Measurements from ENCODE around the gene AP4M1.
"Not testable (repeated sequence)": the region's sequence is repeated elsewhere in the genome, so short reads cannot be mapped to it uniquely, and the experiment has no call there.

The AP4M1 gene

GRCh38 chr7:100111156-100111555 lies 9.7 kb downstream of the AP4M1 start:
- FAIRE-seq: no peak

- FAIRE-seq: no peak
Measured at GRCh38 chr7:100111914-100112313, 10.5 kb downstream of the AP4M1 start.

DNA sequence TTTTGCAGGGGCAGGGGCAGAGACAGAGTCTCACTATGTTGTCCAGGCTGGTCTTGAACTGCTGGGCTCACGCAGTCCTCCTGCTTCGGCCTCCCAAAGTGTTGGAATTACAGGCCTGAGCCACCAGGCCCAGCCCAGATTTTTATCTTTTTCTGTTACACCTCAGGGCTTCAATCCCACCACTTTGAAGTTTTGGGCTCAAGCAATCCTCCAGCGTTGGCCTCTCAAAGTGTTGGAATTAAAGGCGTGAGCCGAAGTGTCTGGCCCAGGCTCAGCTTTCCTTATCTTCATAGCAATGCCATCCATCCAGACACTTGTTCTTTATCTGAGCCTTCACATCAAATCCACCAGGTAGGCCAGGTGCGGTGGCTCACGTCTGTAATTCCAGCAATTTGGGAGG lies 13.6 kb downstream of the AP4M1 start:
- no peak for FAIRE-seq

- FAIRE-seq: no peak
Measured at GRCh38 chr7:100118388-100119071, 17.1 kb downstream of the AP4M1 start.

- FAIRE-seq: no peak
Measured at GRCh38 chr7:100119072-100119969, 17.9 kb downstream of the AP4M1 start, which contains the start of the genes CNPY4 and TAF6. CNPY4 (plus strand) TSS chr7:100119634; CDS start chr7:100119745, 111 bp downstream. TAF6 (minus strand) TSS chr7:100119358; CDS start chr7:100114209, 5,149 bp downstream.

DNA sequence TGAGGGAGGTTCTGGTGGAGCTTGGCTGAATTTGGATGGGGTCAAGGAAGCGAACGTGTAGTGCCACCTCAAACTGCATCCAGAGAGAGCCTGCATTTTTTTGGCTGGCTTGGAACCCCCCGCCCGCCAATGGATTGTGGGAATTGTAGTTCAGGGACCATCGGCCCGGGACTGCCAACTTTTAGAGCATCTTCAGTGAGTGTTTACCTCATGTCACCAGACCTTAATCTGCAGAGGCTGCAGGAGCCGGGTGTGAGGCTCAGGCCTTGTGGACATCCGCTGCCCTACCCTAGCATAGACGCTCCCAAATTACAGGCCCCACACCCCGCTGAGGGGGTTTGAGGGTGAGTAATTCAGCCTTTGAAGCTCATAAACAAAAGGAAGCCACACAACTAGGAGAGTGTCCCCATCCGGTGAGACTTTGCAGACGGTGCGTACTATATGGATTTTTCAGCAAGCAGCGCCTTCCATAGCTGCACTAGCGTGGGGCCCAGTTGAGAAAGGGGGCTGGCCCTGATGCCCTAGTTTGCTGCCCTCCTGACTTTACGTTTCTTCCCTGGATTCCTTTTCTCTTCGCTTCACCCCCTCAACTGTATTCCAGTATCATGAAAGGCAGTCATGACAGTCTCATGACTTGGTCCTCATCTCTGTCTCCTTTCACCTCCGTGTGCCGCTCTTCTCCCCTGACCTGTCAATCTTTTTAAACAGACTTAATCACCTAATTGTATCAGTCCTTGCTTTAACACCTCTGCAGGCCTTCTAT lies 18.7 kb downstream of the AP4M1 start:
- FAIRE-seq: no peak

GRCh38 chr7:100120733-100121036 lies 19.2 kb downstream of the AP4M1 start:
- no peak for FAIRE-seq

- no peak for FAIRE-seq
Measured at GRCh38 chr7:100122067-100122466, 20.6 kb downstream of the AP4M1 start.

GRCh38 chr7:100122568-100122967 lies 21.1 kb downstream of the AP4M1 start:
- no peak for FAIRE-seq

- no peak for FAIRE-seq
Measured at GRCh38 chr7:100124301-100125230, 23.1 kb downstream of the AP4M1 start.

DNA sequence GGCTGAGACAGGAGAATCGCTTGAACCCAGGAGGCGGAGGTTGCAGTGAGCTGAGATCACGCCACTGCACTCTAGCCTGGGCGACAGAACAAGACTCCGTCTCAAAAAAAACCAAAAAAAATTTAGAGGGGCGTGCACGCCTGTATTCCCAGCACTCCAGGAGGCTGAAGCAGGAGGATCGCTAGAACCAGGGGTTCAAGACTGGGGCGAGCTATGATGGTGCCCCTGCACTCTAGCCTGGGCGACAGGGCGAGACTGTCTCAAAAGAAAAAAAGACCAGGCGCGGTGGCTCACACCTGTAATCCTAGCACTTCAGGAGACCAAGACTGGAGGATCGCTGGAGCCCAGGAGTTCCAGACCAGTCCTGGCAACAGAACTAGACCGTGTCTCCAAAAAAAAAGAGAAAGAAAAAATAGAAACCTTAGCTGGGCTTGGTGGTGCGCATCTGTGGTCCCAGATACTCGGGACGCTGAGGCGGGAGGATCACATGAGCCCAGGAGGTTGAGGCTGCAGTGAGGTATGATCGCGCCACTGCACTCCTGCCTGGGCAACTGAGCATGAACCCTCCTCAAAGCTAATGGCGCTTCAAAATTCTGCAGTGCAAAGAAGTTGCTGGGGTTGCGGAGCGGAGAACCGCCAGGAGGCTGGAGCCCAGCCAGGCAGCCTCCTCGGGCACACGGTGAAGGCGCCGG lies 24.9 kb downstream of the AP4M1 start:
- FAIRE-seq: no peak

DNA sequence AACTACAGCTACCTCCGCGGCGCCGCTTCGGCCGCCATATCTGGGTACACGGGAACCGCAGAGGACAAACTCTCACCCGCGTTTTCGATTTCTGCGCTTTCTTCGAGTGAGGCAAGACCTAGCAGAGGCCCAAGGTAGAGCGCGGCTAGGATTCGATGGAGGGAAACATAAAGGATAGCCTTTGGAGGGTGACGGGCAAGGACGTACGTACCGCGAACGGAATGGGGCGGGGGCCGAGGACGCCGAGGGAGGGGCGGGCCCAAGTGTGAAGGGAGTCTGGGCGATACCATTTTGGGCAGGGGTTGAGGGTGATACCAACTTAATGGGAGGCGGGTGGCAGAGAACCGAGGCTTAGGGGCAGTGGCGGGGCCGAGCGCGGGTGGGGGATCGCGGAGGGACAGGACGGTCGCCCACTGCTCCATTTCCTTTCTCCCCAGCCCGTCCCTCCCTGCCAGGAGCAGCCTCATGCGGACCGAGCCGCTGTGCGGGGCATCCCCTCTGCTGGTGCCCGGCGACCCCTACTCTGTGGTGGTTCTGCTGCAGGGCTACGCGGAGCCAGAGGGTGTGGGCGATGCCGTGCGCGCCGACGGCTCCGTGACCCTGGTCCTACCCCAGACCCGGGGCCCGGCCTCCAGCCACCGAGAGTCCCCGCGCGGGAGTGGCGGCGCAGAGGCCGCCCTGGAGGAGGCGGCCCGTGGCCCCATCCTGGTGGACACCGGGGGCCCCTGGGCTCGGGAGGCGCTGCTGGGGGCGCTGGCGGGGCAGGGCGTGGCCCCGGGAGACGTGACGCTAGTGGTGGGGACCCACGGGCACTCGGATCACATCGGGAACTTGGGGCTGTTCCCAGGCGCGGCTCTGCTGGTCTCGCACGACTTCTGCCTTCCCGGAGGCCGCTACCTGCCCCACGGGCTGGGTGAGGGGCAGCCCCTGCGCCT lies 25.8 kb downstream of the AP4M1 start, which contains the start of gene MBLAC1:
Gene MBLAC1 (plus strand): TSS at position 37 of the 935 bp plus-strand sequence. CDS start 429 bp downstream, at position 466.
- FAIRE-seq: no peak

GRCh38 chr7:100127866-100128636 lies 26.6 kb downstream of the AP4M1 start:
- FAIRE-seq: no peak

GRCh38 chr7:100128637-100128963 lies 27.2 kb downstream of the AP4M1 start:
- no peak for FAIRE-seq

DNA sequence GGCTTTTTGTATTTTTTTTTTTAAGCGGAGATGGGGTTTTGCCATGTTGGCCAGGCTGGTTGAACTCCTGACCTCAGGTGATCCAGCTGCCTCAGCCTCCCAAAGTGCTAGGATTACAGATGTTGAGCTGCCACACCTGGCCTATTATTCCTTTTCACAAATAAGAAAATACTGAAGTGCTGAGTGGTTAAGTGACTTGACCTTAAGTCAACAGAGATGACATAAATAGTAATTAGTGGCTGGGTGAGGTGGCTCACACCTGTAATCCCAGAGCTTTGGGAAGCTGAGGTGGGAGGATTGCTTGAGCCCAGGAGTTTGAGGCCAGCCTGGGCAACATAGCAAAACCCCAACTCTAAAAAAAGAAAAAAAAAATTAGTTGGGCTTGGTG lies 28.8 kb downstream of the AP4M1 start:
- not testable (repeated sequence) for FAIRE-seq

DNA sequence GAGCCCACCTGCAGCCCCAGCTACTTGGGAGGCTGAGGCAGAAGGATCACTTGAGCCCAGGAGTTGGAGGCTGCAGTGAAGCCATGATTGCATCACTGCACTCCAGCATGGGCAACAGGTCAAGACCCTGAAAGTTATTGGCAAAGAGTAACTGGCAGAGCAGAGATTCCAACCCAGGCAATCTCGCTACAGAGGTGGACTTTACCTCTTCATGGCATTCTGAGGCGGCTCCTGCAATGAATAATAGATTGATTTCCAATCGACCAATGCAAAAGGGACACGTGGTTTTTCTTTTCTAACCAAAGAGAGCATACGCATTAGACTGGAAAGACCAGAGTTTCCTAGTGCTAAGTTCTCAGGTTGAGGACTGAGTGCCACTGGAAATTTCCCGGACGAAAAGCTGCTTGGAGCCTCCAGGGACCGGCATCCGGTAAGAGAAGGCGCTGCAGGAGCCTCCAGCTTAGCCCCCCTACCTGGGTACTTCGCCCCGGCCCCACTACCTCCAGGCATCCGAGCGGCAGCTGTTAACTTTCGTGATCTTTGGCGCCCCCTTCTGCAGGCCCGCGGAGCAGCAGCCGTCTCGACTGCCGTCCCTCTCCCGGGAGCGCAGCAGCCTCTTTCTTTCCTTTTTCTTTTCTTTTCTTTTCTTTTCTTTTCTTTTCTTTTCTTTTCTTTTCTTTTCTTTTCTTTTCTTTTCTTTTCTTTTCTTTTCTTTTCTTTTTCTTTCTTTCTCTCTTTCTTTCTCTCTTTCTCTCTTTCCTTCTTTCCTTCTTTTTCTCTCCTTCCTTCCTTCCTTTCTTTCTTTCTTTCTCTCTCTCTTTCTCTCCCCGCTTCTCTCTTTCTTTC lies 29.4 kb downstream of the AP4M1 start:
- no peak for FAIRE-seq

DNA sequence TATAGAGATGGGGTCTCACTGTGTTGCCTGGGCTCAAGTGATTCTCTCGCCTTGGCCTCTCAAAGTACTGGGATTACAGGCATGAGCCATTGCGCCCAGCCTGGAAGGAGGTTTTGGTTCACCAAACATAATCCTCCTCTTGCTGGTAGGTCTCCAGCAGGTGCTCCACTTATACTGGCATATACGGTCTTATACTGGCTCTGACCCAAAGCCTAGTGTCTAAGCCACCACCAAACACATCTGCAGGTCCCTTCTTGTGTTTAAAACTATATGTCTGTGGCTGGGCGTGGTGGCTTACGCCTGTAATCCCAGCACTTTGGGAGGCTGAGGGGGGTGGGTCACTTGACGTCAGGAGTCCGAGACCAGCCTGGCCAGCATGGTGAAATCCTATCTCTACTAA lies 30.7 kb downstream of the AP4M1 start:
- no peak for FAIRE-seq

GRCh38 chr7:100132697-100133151 lies 31.3 kb downstream of the AP4M1 start:
- no peak for FAIRE-seq
